ENCODE data around the gene OR5T2.
"Not testable (repeated sequence)": the region's sequence is repeated elsewhere in the genome, so short reads cannot be mapped to it uniquely, and the experiment has no call there.

Gene OR5T2

DNA sequence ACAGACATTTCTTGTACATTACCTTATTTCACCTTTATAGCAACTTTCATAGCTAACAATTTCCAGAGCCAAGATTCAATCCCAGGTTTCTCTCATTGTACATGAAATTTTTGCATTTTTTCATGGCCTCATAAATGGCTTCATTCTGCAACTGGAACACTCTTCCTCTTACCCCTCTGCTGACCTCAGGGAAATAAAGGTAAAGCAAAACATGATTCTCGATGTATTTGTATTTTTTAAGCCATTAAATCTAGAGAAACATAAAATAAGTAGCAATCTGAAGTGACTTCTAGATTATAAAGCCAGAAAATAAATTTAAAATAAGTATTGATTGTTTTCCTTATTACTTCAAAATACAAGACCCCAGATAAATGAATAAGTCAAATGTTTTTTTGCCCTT is at the start of gene OR5T2:
Gene OR5T2, minus strand, starts transcription at position 101 of the 400 bp plus-strand sequence. CDS start 1,193 bp downstream, outside the sequence.
- DNase-seq = no peak

DNA sequence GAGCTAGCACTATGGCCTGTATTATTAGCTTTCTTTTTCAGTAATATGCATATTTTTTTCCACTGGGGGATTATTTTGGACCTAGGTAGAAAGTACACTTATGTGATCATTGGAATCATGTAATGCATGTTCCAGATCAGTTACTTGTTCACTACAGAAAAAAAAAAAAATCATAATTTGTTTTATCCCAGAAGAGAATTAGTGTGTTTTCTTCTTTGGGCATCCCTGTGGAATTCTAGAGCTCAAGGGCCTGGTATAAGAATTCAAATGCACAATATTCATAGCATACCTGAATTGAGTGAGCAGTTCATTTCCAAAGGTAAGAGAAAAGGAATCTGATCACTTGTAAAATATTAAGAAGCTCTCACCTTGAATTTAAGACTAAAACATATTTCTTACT is 39.8 kb upstream of the OR5T2 start, which contains the start of gene OR5T1:
Gene OR5T1, plus strand, starts transcription at position 301 of the 400 bp plus-strand sequence. CDS start 1,485 bp downstream, outside the sequence.
- DNase-seq = no peak

DNA sequence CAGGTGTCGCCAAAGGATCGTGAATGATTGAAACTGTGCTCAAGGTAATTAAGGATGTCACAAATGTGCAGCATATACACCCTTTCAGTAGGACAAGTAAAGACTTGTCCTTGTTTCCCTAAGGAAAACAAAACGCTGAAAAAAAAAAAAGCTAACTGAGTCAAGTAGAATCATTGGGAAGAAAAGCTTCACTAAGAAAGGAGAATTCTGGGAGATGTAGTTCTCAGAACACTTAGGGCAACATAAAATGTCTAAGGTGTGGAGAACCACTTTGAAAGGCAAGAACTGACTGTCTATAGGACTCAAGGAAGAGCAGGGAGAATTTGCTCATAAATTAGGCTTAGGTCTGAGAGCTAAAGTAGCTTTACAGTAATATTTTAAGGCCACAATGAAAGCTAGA is 37.0 kb upstream of the OR5T2 start:
- DNase-seq = no peak

DNA sequence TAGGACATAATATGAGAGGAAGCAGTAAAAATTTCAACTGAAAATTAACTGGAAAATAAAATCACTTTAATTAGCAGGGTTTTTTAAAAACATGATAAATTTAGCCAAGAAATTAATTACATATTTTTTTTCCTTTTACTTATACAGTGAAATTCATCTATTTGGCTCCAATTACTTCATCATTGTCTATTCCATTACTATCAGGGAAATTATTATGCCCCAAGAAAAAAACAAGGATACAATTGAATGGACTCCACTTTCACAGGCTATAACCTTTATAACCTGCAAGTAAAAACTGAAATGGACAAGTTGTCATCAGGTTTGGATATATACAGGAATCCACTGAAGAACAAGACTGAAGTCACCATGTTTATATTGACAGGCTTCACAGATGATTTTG is 17.9 kb upstream of the OR5T2 start, which contains the start of gene OR5T3:
Gene OR5T3, plus strand, starts transcription at position 301 of the 400 bp plus-strand sequence. Its CDS starts 0 bp downstream, at position 301.
- DNase-seq = no peak

DNA sequence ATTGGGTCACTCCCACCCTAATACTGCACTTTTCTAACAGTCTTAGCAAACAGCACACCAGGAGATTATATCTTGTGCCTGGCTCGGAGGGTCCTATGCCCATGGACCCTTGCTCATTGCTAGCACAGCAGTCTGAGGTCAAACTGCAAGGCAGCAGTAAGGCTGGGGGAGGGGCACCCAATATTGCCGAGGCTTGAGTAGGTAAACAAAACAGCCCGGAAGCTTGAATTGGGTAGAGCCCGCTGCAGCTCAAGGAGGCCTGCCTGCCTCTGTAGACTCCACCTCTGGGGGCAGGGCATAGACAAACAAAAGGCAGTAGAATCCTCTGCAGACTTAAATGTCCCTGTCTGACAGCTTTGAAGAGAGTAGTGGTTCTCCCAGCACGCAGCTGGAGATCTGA is 14.3 kb downstream of the OR5T2 start:
- DNase-seq = not testable (repeated sequence)

DNA sequence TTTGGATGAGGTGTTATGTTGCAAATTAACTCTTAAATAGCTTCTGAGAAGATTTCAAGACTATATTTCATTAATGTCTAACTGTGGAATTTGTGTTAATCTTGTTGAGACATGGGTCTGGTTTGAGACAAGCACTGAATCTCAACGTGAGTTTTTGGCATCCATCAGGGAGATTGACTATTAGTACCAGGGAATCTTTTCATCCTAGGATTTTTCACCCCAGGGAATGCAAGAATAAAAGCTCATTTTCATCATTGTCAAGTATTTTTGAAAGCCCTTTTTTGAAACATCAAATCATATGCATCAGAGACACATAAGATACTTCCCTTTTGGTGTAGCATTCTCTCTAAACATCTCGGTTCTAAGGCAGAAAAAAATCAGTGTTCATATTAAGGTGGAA is 19.5 kb downstream of the OR5T2 start:
- no peak for DNase-seq

DNA sequence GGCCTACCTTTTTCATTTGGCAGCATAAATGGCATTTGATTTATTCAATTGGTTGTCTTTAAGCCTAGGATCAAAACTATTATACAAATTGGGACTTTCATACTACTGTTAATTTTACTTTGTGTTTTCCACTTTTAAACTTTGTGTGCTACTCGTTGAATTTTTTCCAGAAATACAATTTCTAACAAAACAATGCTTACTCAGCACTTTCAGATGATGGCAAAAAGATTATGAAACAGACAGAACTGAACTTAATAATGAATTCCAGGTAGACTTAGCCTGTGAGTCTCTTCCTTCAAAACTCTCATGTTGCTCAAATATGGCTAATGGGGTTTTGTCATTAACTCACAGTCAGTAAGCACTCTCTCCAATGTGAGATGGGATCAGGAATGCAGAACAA is 26.3 kb downstream of the OR5T2 start:
- no peak for DNase-seq

DNA sequence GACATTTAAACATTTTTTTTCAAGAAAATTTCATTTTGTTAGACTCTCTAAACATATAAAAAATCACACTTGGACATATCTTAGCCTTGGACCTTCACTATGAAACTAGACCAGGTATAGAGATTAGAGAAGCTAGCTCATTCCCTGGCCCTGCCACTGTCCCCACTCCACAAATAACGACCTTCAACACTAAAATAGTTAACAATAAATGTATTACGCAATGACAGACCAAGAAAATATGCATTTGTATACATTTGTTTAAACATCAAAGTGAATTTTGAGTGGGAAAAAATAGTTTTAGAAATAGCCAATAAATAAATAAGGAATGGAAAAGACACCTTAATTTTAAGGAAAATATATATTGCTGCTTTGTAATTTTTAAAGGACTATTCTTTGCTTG is 36.7 kb downstream of the OR5T2 start:
- no peak for DNase-seq

DNA sequence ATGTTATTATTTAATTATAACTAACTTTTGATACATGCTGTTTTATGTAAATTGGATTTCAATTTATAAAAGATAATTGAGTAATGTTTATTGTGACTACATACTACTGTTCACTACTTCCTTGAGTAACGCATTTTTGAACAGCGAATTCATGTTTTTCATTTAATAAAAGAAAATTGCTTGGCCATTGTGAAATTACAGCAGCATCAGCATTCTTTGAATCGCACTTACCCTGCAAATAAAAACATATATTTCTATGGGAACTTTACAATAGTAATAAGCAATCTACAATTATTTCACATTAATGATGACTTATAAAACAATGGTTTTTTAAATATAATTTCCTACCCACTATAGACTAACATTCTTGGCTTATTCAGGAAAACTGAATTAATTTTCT is 37.4 kb downstream of the OR5T2 start:
- DNase-seq = no peak

DNA sequence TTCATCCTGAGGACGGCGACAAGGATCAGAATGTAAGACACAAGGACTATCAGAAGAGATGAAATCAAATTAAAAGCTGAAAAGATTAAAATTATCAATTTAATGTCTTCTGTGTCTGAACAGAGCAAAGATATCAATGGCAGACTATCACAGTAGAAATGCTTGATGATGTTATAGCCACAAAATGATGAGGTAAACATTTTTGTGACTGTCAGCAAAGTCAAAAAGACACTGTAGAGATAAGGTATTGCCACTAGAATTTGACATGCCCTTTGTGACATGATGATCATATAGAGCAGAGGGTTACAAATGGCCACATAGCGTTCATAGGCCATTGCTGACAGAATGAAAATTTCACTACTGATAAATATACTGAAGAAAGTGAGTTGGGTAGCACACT is 45.5 kb downstream of the OR5T2 start:
- no peak for DNase-seq

DNA sequence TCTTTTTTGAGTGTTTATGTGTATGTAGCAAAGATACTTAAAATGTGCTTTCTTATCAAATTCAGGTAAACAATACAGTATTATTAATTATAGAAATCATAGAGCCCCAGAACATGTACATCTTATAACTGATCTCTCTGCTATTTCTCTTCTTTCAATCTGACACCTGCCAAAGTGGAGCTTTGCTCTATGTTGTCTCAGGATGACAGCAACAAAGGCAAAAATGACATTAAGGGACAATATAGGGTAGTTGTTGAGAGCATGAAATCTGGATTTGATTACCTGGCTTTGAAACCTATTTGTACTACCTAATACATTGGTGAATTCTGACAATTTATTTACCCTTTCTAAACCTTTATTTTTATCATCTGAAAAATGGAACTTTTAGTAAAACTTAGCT is 50.6 kb downstream of the OR5T2 start:
- no peak for DNase-seq

All from suppressor macrophage treated with lipopolysaccharide for 1 hour (primary cell).